Measurements from ENCODE around the gene SLX9. TPM values are rescaled to one million over a fixed set of nuclear protein-coding genes. Genes with fewer than 3 reads are reported as not detected.

The SLX9 gene
- total and polyA plus RNA-seq, 3 experiments from 2014 or later, result 14.3 to 71.1 (median 68.1) TPM

DNA sequence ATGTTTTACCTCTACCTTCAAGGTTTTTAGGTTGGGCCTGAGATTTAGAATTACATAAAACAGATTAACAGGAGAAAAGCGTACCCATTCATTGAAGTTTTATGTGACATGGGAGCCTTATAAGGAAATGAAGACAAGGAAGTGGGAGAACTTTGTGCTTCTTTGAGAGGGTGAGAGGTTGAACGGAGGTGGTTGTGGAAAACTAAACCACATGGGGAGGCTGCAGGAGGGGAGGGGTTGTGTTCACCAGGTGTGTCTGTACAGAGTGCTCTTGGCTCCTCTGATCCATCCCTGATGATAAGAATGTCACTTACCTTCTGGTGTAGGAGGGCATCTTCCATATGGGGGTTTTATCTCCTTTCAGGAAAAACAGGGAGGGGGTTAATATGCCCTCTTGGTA lies 2.7 kb downstream of the SLX9 start:
- Histone ChIP-seq H3K27ac (ENCODE audit: low read depth, low read length) (no peak overlapping the region), H3K27me3 (ENCODE audit: insufficient read depth, low read length, poor library complexity, severe bottlenecking) (no peaks in the 10 kb centered on the region), H3K36me3 (ENCODE audit: insufficient read depth, low read length) (peaks cover 10% of the 10 kb centered on the region), H3K4me1 (ENCODE audit: insufficient read depth, low read length) (peaks cover 40% of the 10 kb centered on the region), H3K9me3 (ENCODE audit: low read length) (no peaks in the 10 kb centered on the region), H3K4me3 (ENCODE audit: low read length) (no peak overlapping the region)
- Mint-ChIP-seq H3K4me3 (peak overlapping the region in 5 of 7 donors; percentile 51 to 88 (median 75)), H3K27me3 (peaks cover 0 to 1% of the 10 kb centered on the region in 2 donors), H3K4me1 (peaks cover 38 to 54% (median 44%) of the 10 kb centered on the region in 3 donors), H3K9me3 (no peaks in the 10 kb centered on the region), H3K36me3 (peaks cover 0 to 53% (median 5%) of the 10 kb centered on the region in 3 donors), H3K27ac (peak overlapping the region in 2 of 8 donors; percentile 27 to 54)
- ChIA-PET POLR2A (interaction anchor here (1.6 kb wide), 1 partner anchor 11 kb away, joined by 6 read pairs; no protein-coding TSS in a partner anchor), CTCF (interaction anchor here (0.8 to 14.1 kb wide), 3 partner anchors 15 to 196 kb away, joined by 3 to 194 read pairs (median 7); no protein-coding TSS in a partner anchor)
- no peak for DNase-seq

DNA sequence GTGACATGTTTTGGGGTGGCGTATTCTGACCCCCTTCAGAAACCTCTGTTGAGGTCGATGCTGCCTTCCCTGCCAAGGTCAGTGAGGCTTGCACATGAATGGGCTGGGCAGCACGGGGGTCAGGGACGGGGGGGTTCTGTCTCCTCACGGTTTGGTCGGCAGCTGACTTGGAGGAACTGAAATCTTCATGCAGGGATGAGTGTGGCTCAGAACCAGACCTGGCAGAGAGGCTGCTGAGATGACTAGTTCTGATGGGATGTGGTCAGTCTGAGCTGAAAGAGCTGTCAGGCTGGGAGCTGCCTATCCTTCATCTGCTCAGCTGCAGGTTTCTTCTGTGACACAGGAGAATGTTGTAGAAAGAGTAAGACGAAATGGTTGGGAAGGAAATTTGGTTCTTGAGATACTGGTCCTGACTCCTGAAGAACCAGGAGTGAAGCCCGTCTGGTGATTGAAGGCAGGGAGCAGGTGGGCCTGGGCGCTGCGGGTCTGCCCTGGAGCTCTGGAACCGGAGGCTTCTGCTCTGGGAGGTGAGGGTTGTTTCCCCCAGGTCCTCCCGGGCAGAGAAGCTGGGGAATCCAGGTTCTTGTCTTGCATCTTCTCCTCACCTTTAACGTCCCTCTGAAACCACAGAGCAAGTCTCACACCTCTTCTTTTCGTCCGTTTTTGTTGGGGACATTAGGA lies 3.3 kb downstream of the SLX9 start:
- no peak for DNase-seq
- ChIA-PET POLR2A (no interaction called here), CTCF (interaction anchor here (2.5 to 14.1 kb wide), 2 partner anchors 184 to 195 kb away, joined by 7 to 194 read pairs; no protein-coding TSS in a partner anchor)
- Histone ChIP-seq H3K27me3 (ENCODE audit: insufficient read depth, low read length, poor library complexity, severe bottlenecking) (no peaks in the 10 kb centered on the region), H3K4me1 (ENCODE audit: insufficient read depth, low read length) (peaks cover 40% of the 10 kb centered on the region), H3K36me3 (ENCODE audit: insufficient read depth, low read length) (peaks cover 10% of the 10 kb centered on the region), H3K4me3 (ENCODE audit: low read length) (no peak overlapping the region), H3K9me3 (ENCODE audit: low read length) (no peaks in the 10 kb centered on the region), H3K27ac (ENCODE audit: low read depth, low read length) (no peak overlapping the region)
- Mint-ChIP-seq H3K4me1 (peaks cover 38 to 54% (median 44%) of the 10 kb centered on the region in 3 donors), H3K27ac (peak overlapping the region in 1 of 8 donors; percentile 36), H3K4me3 (peak overlapping the region in 2 of 7 donors; percentile 56 to 61), H3K9me3 (no peaks in the 10 kb centered on the region), H3K36me3 (peaks cover 0 to 58% (median 5%) of the 10 kb centered on the region in 3 donors), H3K27me3 (peaks cover 0 to 1% of the 10 kb centered on the region in 2 donors)

DNA sequence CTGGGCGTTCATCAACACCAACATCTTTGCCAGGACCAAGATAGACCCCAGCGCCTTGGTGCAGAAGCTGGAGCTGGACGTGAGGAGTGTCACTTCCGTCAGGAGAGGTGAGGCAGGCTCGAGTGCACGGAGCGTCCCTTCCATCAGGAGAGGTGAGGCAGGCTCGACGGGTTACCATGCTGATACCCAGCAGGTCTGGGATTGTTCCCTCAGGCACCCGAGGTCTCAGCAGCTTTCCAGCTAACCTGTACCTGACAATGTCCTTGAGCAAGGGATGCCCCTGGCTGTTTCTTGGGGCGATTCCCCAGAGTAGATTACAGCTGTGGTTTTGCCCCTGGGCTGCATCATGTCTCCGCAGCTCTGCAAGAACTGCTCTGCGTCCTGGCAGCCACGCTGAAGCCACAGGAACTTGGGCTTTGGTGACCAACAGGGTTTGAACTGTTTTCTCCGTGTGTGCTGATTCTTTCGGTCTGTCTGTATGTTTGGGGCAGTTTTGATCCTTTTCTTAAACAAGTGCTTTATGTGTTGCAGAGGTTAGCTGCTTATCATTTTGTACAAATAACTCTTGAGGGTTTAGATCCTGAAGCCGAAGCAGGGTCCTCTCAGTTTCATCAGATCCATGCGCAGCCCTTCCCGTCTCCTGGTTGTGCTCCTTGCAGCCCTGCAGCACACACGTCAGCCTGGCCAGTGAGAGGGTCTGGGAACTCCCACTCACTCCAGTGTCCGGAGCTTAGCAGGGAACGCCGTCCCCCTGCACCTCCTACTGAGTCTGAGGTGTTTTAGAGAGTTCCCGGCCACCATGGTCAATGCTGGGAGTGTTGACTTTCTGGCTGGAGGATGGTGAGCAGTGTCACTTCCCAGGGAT lies 4.1 kb downstream of the SLX9 start:
- Histone ChIP-seq H3K4me1 (ENCODE audit: insufficient read depth, low read length) (peaks cover 38% of the 10 kb centered on the region), H3K36me3 (ENCODE audit: insufficient read depth, low read length) (peaks cover 10% of the 10 kb centered on the region), H3K9me3 (ENCODE audit: low read length) (no peaks in the 10 kb centered on the region), H3K27ac (ENCODE audit: low read depth, low read length) (no peak overlapping the region), H3K4me3 (ENCODE audit: low read length) (no peak overlapping the region), H3K27me3 (ENCODE audit: insufficient read depth, low read length, poor library complexity, severe bottlenecking) (no peaks in the 10 kb centered on the region)
- ChIA-PET POLR2A (no interaction called here), CTCF (interaction anchor here (2.5 to 14.1 kb wide), 2 partner anchors 183 to 195 kb away, joined by 7 to 194 read pairs; no protein-coding TSS in a partner anchor)
- H3K36me3 Mint-ChIP-seq, result peaks cover 0 to 59% (median 5%) of the 10 kb centered on the region in 3 donors
- H3K4me1 Mint-ChIP-seq, result peaks cover 37 to 52% (median 40%) of the 10 kb centered on the region in 3 donors
- no peaks in the 10 kb centered on the region for H3K9me3 Mint-ChIP-seq
- peak in 1 of 5 donors; percentile 3 for DNase-seq
- H3K4me3 Mint-ChIP-seq, result peak overlapping the region in 1 of 7 donors; percentile 61
- peaks cover 0 to 1% of the 10 kb centered on the region in 2 donors for H3K27me3 Mint-ChIP-seq
- H3K27ac Mint-ChIP-seq, result peak overlapping the region in 1 of 8 donors; percentile 36

DNA sequence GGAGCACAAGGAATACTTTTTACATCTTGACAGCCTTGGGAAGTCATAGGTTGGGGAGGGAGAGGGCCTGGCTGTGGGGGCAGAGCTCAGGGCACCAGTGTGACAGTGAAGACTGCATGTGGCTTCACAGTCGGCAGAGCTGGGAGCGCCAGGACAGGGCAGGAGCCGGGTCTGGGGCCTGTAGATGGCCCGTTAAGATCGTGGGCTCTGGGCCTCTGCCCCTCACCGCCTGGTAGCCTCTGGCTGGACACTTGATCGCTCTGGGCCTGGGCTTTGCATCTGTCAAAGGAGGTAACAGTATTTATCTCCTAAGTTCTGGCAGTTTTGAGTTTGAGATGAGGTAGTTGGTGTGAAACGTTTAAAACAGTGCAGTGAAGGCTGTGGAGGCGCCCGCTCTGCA lies 4.8 kb downstream of the SLX9 start:
- H3K36me3 Mint-ChIP-seq, result peaks cover 0 to 60% (median 5%) of the 10 kb centered on the region in 3 donors
- peak overlapping the region in 1 of 8 donors; percentile 36 for H3K27ac Mint-ChIP-seq
- no peaks in the 10 kb centered on the region for H3K9me3 ChIP-seq (ENCODE audit: low read length)

DNA sequence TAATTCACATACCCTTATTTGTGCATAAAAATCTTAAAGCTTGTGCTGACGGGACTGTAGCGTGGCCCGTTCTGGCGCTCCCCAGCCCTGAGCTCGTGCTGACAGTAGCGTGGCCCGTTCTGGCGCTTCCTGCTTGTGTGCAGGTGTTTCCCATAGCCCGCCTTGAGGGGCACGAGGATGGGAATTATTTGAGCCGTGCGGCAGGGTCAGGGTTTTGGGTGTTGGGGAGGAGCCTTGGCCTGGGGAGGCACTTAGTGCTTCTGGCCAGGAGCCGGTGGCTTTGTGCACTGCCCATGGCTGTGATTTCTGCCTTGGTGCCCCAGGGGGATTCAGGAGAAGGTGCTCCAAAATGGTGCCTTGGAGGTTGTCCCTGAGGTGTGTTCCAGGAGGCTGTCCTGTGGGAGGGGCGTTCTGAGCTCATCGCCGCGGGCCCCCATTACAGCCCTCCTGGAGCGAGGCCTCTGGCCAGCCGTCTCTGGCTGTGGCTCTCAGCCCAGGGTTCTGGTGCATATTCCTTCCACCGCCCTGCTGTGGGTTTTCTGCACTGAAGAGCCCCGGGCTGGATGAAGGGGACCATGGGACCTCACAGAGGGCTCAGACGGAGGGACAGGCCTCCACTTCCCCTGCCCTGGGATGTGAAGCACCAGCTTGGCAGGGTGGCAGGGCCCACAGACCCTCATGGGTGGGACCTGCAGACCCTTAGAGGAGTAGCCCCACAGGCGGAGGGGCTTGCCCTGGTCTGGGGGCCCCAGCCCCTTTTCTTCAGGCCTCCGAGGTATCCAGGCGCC lies 6.6 kb downstream of the SLX9 start:
- Histone ChIP-seq H3K27me3 (ENCODE audit: insufficient read depth, low read length, poor library complexity, severe bottlenecking) (no peaks in the 10 kb centered on the region), H3K4me1 (ENCODE audit: insufficient read depth, low read length) (peaks cover 27% of the 10 kb centered on the region), H3K36me3 (ENCODE audit: insufficient read depth, low read length) (peaks cover 10% of the 10 kb centered on the region), H3K9me3 (ENCODE audit: low read length) (no peaks in the 10 kb centered on the region), H3K4me3 (ENCODE audit: low read length) (no peak overlapping the region), H3K27ac (ENCODE audit: low read depth, low read length) (no peak overlapping the region)
- Mint-ChIP-seq H3K9me3 (no peaks in the 10 kb centered on the region), H3K4me1 (peaks cover 28 to 43% (median 31%) of the 10 kb centered on the region in 3 donors), H3K27ac (peak overlapping the region in 1 of 8 donors; percentile 46), H3K27me3 (no peaks in the 10 kb centered on the region), H3K36me3 (peaks cover 0 to 60% (median 5%) of the 10 kb centered on the region in 3 donors), H3K4me3 (no peak overlapping the region)
- CTCF ChIA-PET, result interaction anchor here (1.2 to 14.1 kb wide), 2 partner anchors 181 to 191 kb away, joined by 3 to 194 read pairs; no protein-coding TSS in a partner anchor
- peak in 1 of 5 donors; percentile 31 for DNase-seq
- POLR2A ChIA-PET, result no interaction called here

More for the DNA sequence above, 4.8 kb downstream of the SLX9 start:
- ChIA-PET POLR2A (no interaction called here), CTCF (interaction anchor here (2.5 to 14.1 kb wide), 2 partner anchors 183 to 194 kb away, joined by 7 to 194 read pairs; no protein-coding TSS in a partner anchor)
- Histone ChIP-seq H3K27me3 (ENCODE audit: insufficient read depth, low read length, poor library complexity, severe bottlenecking) (no peaks in the 10 kb centered on the region), H3K4me1 (ENCODE audit: insufficient read depth, low read length) (peaks cover 33% of the 10 kb centered on the region), H3K4me3 (ENCODE audit: low read length) (no peak overlapping the region), H3K36me3 (ENCODE audit: insufficient read depth, low read length) (peaks cover 10% of the 10 kb centered on the region), H3K27ac (ENCODE audit: low read depth, low read length) (no peak overlapping the region)
- H3K4me3 Mint-ChIP-seq, result peak overlapping the region in 1 of 7 donors; percentile 42
- H3K27me3 Mint-ChIP-seq, result peaks cover 0 to 1% of the 10 kb centered on the region in 2 donors
- DNase-seq, result peak in 1 of 5 donors; percentile 26
- peaks cover 35 to 49% (median 36%) of the 10 kb centered on the region in 3 donors for H3K4me1 Mint-ChIP-seq
- H3K9me3 Mint-ChIP-seq, result no peaks in the 10 kb centered on the region

DNA sequence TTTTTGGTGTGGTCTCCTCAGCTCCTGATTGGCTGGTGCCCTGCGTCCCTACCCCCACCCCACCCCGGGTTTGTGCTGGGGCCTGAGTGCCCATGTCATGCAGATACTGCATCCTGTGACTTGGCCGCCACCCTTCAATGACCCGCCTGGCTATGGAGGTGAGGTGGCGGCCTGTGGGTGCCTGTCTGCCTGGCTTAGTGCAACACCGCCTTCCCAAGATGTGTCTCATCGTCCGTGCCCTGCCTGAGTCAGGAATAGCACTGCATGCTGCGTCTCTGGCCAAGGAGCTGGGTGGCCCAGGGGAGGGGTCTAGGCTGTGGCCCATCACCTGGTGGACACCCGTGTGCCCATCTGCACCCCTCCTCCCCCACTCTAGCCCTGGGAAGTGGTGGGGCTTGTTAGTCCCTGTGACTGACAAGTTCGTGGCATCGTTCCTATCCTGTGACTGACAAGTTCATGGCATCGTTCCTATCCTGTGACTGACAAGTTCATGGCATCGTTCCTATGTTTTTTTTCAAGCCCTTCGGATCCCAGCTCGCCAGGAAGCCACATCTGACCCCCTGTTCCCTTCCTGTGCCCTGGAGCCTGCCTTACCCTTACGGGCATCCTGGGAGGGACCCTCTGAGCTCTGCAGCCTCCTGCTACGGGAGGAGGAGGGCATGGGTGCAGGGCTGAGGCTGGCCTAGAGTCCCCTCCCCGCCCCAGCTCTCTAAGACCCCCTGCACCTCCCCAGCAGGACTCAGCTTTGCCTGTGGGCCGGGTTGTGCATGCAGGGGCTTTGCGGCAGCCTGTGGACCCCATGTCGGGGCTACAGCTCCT lies 7.5 kb downstream of the SLX9 start:
- Histone ChIP-seq H3K9me3 (ENCODE audit: low read length) (no peaks in the 10 kb centered on the region), H3K27ac (ENCODE audit: low read depth, low read length) (no peak overlapping the region), H3K4me1 (ENCODE audit: insufficient read depth, low read length) (peaks cover 19% of the 10 kb centered on the region), H3K27me3 (ENCODE audit: insufficient read depth, low read length, poor library complexity, severe bottlenecking) (no peaks in the 10 kb centered on the region), H3K36me3 (ENCODE audit: insufficient read depth, low read length) (peaks cover 10% of the 10 kb centered on the region), H3K4me3 (ENCODE audit: low read length) (no peak overlapping the region)
- ChIA-PET POLR2A (no interaction called here), CTCF (interaction anchor here (0.7 to 14.1 kb wide), 5 partner anchors 64 to 190 kb away, joined by 3 to 194 read pairs (median 5); no protein-coding TSS in a partner anchor)
- Mint-ChIP-seq H3K4me3 (no peak overlapping the region), H3K4me1 (peaks cover 19 to 36% (median 22%) of the 10 kb centered on the region in 3 donors), H3K36me3 (peaks cover 0 to 61% (median 5%) of the 10 kb centered on the region in 3 donors), H3K27ac (no peak overlapping the region), H3K27me3 (no peaks in the 10 kb centered on the region), H3K9me3 (no peaks in the 10 kb centered on the region)
- peak in 1 of 5 donors; percentile 37 for DNase-seq

Data from CD8-positive, alpha-beta memory T cell (primary cell).